ENCODE results near the gene TSKU.

The TSKU gene

GRCh38 chr11:76745044-76745376 is 38.1 kb upstream of the TSKU start:
- in situ Hi-C loops (cut with HindIII; ENCODE audit: low pct_unique_long_range_greater_than_20kb, low sequenced_read_pairs), result no loop called here
- TF ChIP-seq JUND (IDR thresholded peaks at IDR 0.05; ENCODE audit: low read depth), result no peak
- no peak for DNase-seq (ENCODE audit: low read depth in 1 of 2, low spot score in 1 of 2)

- no peak for DNase-seq (ENCODE audit: low read depth in 1 of 2, low spot score in 1 of 2)
- TF ChIP-seq JUND (IDR thresholded peaks at IDR 0.05; ENCODE audit: low read depth), result no peak
- in situ Hi-C loops (cut with HindIII; ENCODE audit: low pct_unique_long_range_greater_than_20kb, low sequenced_read_pairs), result no loop called here
These were observed 37.5 kb upstream of the TSKU start for GRCh38 chr11:76745561-76746207.

GRCh38 chr11:76747153-76747914 is 35.8 kb upstream of the TSKU start:
- no peak for TF ChIP-seq JUND (IDR thresholded peaks at IDR 0.05; ENCODE audit: low read depth)
- DNase-seq (ENCODE audit: low read depth in 1 of 2, low spot score in 1 of 2), result no peak
- in situ Hi-C loops (cut with HindIII; ENCODE audit: low pct_unique_long_range_greater_than_20kb, low sequenced_read_pairs), result no loop called here

GRCh38 chr11:76747915-76748860 is 35.0 kb upstream of the TSKU start:
- TF ChIP-seq JUND (IDR thresholded peaks at IDR 0.05; ENCODE audit: low read depth), result no peak
- in situ Hi-C loops (cut with HindIII; ENCODE audit: low pct_unique_long_range_greater_than_20kb, low sequenced_read_pairs), result no loop called here
- DNase-seq (ENCODE audit: low read depth in 1 of 2, low spot score in 1 of 2), result no peak

- no peak for TF ChIP-seq JUND (IDR thresholded peaks at IDR 0.05; ENCODE audit: low read depth)
- no peak for DNase-seq (ENCODE audit: low read depth in 1 of 2, low spot score in 1 of 2)
- in situ Hi-C loops (cut with HindIII; ENCODE audit: low pct_unique_long_range_greater_than_20kb, low sequenced_read_pairs), result no loop called here
These were observed 34.2 kb upstream of the TSKU start for GRCh38 chr11:76748948-76749347.

- in situ Hi-C loops (cut with HindIII; ENCODE audit: low pct_unique_long_range_greater_than_20kb, low sequenced_read_pairs), result no loop called here
- DNase-seq (ENCODE audit: low read depth in 1 of 2, low spot score in 1 of 2), result no peak
- TF ChIP-seq JUND (IDR thresholded peaks at IDR 0.05; ENCODE audit: low read depth), result no peak
These were observed 33.1 kb upstream of the TSKU start for GRCh38 chr11:76750067-76750466.

- TF ChIP-seq JUND (IDR thresholded peaks at IDR 0.05; ENCODE audit: low read depth), result no peak
- DNase-seq (ENCODE audit: low read depth in 1 of 2, low spot score in 1 of 2), result no peak
- in situ Hi-C loops (cut with HindIII; ENCODE audit: low pct_unique_long_range_greater_than_20kb, low sequenced_read_pairs), result no loop called here
These were observed 32.4 kb upstream of the TSKU start for GRCh38 chr11:76750746-76751145.

GRCh38 chr11:76752321-76753143 is 30.6 kb upstream of the TSKU start:
- in situ Hi-C loops (cut with HindIII; ENCODE audit: low pct_unique_long_range_greater_than_20kb, low sequenced_read_pairs), result no loop called here
- TF ChIP-seq JUND (IDR thresholded peaks at IDR 0.05; ENCODE audit: low read depth), result no peak
- DNase-seq (ENCODE audit: low read depth in 1 of 2, low spot score in 1 of 2), result no peak

- no peak for TF ChIP-seq JUND (IDR thresholded peaks at IDR 0.05; ENCODE audit: low read depth)
- DNase-seq (ENCODE audit: low read depth in 1 of 2, low spot score in 1 of 2), result no peak
- in situ Hi-C loops (cut with HindIII; ENCODE audit: low pct_unique_long_range_greater_than_20kb, low sequenced_read_pairs), result no loop called here
These were observed 29.7 kb upstream of the TSKU start for GRCh38 chr11:76753449-76753848.

- in situ Hi-C loops (cut with HindIII; ENCODE audit: low pct_unique_long_range_greater_than_20kb, low sequenced_read_pairs), result no loop called here
- no peak for DNase-seq (ENCODE audit: low read depth in 1 of 2, low spot score in 1 of 2)
- TF ChIP-seq JUND (IDR thresholded peaks at IDR 0.05; ENCODE audit: low read depth), result no peak
These were observed 29.2 kb upstream of the TSKU start for GRCh38 chr11:76753950-76754349.

- TF ChIP-seq JUND (IDR thresholded peaks at IDR 0.05; ENCODE audit: low read depth), result no peak
- in situ Hi-C loops (cut with HindIII; ENCODE audit: low pct_unique_long_range_greater_than_20kb, low sequenced_read_pairs), result no loop called here
- no peak for DNase-seq (ENCODE audit: low read depth in 1 of 2, low spot score in 1 of 2)
These were observed 26.8 kb upstream of the TSKU start for GRCh38 chr11:76756341-76756741.

GRCh38 chr11:76758311-76758710 is 24.8 kb upstream of the TSKU start:
- no peak for TF ChIP-seq JUND (IDR thresholded peaks at IDR 0.05; ENCODE audit: low read depth)
- no peak for DNase-seq (ENCODE audit: low read depth in 1 of 2, low spot score in 1 of 2)
- in situ Hi-C loops (cut with HindIII; ENCODE audit: low pct_unique_long_range_greater_than_20kb, low sequenced_read_pairs), result no loop called here

Measured in T47D (cell line).